ENCODE measurements around the gene RNH1. TPM values are rescaled to one million over a fixed set of nuclear protein-coding genes. Genes with fewer than 3 reads are reported as not detected.
A peak's percentile ranks its signal among the peaks of the same experiment; 100 is the strongest.

Gene RNH1
- 165 TPM for total RNA-seq

DNA sequence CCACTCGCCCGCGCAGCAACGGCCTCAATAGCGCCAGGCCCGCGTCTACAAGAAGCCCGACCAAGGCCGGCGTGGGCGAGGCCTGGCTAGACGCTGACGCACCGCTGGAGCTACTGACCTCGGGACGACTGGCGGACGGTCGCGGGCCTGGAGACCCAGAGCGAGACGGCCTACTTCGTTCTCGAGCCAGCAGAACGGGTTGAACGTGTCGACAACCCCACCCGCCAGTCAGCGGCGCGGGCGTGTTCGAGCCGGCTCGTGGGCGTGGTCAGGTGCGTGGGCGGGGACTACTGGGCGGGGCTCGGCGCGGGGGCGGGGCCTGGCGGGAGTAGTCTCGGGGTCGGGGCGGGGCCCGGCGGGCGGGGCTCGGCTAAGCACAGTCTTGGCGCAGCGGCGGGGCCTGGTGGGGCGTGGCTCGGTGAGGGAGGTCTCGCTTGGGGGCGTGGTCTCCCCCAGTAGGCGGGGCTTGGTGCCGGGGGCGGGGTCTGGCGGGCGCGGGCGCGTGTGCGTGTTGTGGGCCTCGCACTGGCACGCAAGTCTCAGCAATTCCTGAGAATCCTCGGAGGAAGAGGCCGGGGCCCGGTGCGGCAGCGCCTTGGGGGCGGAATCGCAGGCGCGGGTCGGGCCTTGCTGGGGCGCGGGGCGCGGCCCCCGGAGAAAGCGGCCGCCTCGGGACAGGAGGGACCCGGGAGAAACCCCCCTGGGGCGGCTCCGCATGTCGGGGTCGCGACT, at the start of gene RNH1:
Gene RNH1, minus strand, starts transcription at position 248 of the 732 bp plus-strand sequence. CDS start 5,080 bp downstream, outside the sequence.
- peak; percentile 87 to 96 (median 92) for DNase-seq (ENCODE audit: low read depth in 2 of 3, low spot score in 2 of 3)

DNA sequence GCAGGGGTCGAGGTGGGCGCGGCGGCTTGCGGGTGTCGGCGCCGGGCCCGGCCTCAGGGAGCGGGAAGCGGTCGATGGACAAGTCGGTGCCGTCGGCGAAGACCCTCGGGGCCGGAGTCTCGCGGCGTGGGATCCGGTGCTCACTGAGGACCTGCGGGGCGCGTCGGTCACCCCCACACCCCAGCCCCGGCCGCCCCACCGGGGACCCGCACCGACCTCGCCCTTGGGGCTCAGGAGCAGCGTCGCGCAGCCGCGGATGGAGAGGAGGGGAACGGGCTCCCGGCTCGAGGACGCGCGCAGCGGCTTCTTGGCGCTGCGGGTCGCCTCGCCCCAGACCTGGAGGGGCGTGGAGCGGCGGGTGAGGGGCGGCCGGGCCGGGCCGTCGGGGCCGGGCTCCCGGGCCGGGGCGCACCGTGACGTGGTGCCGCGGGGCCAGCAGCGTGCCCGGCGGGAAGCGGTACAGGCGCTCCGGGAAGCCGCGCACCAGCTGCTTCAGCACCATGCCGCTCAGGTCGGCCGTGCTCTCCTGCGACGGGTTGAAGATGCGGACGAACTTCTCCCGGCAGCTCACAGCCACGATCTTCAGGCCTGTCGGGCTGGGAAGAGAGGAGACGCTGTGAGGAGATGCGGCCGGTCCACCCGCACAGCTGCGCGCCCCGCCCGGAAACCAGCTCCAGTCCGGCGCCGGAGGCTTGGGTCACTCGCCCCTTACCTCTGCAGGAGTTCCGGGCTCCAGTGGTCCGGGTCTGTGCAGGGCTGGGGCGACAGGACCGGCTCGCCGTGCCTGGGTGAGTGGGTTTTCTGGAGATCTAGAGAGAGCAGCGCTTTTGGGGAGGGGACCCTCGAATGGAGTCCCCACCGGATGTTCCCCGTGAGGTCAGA, 49.0 kb upstream of the RNH1 start:
- no peak for DNase-seq (ENCODE audit: low read depth in 2 of 3, low spot score in 2 of 3)

DNA sequence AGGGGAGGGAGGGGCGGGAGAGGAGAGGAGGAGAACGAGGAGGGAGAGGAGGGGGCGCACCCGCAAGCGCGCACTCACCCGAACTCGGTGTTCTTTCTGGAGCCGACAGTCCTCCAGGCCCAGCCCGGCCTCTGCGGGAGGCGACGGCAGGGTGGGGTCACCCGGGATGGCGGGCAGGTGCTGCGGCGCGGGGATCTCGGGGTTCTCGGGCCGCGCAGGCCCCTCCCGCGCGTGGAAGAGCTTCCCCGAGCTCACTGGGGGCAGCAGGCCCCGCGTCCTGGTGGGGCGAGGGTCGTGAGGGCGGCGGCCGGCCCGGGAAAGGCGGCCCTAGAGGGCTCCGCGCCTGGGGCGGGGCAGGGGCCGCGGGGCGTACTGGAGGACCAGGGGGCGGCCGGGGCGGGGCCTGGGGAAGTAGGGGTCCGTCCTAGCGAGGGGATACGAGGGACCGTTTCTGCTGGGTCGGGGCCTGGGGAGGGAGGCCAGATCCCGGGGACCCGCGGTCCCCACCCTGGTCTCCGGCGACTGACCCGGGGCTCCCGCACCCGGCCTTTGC, 48.3 kb upstream of the RNH1 start:
- no peak for DNase-seq (ENCODE audit: low read depth in 2 of 3, low spot score in 2 of 3)

DNA sequence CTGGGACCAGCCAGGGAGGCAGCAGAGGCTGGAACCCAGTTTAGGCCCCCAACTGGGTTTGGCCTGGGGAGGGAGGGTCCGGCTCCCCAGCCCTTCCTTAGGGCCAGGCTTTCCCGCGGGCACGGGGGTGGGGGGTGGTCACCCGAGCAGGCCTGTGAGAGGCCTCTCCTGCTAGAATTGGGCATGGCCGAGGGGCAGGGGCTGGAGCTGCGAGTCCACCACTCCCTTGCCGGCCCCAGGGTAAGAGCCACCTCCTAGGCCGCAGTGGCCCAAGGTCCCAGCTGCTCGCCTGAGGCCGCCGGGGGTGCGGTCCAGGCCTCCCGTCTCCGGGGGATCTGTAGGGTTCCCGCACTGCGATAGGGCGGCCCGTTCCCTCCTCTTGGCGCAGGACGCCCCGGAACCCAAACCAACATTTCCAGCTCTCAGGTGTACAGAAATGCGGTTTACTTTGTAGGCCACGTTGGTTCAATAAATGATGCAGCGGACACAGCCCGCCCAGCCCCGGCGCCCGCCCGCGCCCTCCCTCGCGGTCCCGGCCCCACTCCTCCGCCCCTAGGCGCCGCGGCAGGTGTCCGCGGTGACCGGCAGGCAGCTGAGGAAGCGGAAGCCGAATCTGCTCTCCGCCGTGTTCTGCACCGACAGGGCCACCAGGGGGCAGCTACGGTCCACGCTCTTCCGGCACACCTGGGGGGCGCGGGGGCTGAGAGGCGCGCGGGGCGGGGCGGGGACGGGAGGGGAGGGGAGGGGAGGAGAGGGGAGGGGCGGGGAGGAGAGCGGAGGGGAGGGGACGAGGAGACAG, 47.6 kb upstream of the RNH1 start:
- peak in 2 of 3 donors; percentile 72 to 73 for DNase-seq (ENCODE audit: low read depth in 2 of 3, low spot score in 2 of 3)

DNA sequence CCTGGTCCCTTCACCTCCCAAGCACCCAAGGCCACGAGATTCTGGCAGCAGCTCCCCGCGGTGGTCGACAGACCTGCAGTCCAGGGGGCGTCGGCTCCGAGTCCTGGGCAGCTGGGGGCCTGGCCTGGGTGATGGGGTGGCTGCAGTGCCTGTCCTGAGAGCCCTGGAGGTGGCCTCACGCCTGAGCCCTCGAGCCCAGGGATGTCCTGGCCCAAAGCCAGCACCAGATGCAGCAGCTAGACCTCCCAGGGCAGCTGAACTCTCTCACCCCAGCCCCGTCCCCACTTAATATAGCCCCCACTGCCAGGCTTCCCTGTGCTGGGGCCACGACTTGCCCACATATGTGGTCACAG, 46.9 kb upstream of the RNH1 start:
- DNase-seq (ENCODE audit: low read depth in 2 of 3, low spot score in 2 of 3): no peak

DNA sequence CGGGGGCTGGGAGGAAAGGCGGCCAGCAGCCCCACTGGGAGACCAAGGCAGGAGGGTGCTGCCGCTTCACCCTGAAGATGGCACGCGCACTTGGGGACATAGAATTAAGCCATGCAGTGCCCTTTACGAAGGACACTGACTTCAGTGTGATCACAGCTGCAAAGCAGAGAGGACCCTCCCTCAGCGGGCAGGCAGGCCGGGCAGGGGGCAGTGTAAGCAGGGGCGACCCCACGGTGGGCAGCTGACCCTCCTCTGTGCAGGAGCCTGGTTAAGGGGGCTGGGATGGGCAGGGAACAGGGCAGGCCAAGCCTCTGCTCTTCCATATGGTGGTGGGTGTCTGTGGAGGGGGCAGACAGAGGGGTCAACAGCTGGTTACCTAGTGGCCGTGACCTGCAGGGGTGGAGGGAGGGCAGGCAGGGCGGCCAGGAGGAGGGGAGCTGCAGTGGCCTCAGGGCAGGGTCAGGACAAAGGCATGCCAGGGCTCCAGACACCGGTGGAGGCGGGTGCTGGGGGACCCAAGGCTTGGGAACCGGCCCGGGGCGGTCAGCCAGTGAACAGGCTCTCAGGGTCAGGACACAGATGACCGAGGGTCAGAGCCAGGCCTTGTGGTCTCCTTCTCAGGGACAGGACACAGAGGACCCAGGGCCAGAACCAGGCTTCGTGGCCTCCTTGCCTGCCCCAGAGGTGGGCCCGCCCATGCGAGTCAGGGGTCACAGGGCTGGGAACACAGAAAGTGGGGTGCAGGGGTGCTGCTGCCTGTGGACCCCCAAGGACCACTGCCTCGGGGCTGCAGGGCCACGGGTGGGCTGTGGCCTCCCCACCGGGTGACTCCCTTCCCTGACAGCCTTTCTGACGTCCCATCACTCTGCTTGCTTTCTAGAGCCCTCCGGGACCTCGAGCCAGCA, 46.3 kb upstream of the RNH1 start:
- no peak for DNase-seq (ENCODE audit: low read depth in 2 of 3, low spot score in 2 of 3)

DNA sequence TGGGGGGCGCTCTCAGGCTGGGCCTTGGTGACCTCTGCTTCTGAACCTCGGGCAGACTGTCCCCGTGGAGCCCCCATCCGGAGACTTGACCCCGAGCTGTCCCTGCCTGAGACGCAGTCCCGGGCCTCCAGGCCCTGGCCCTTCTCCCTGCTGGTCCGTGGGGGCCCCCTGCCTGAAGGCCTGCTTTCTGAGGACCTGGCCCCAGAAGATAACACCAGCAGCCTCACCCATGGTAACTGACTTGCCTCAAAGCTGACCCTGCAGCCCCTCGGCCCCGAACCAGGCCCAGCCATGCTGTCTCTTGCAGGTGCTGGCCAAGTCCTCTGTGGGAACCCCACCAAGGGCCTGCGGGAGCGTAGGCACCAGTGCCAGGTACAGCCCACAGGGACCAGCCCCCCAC, 44.6 kb upstream of the RNH1 start:
- DNase-seq (ENCODE audit: low read depth in 2 of 3, low spot score in 2 of 3): no peak

DNA sequence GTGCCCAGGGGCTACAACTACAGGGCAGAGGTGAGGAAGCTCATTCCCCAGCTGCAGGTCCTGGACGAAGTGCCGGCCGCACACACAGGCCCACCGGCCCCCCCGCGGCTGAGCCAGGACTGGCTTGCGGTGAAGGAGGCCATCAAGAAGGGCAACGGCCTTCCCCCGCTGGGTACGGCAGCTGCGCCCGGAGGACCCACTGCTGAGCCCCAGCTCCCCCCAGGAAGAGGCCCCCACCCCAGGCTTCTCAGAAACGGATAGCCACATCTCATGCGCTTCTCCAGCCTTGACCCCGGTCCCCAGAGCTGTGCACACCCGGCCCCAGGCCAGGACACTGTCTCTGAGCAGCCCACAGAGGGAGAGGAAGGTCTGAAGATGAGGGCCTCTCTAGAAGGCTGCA, 44.1 kb upstream of the RNH1 start:
- DNase-seq (ENCODE audit: low read depth in 2 of 3, low spot score in 2 of 3): no peak

DNA sequence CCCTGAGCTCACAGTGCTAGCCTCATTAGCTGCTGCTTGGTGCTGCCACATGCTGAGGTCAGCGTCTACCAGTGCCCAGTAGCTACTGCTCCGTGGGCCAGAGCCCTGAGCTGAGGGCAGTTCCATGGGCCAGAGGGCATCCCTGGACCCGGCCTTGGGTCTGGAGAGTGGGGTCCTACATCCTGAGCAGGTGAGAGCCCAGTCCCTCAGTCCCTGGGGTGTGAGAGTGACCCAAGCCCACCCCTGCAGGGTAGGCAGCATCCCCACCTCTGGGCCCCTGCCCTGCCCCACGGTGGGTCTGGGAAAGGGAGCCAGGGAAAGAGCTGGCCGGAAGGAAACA, 43.7 kb upstream of the RNH1 start:
- DNase-seq (ENCODE audit: low read depth in 2 of 3, low spot score in 2 of 3): no peak

DNA sequence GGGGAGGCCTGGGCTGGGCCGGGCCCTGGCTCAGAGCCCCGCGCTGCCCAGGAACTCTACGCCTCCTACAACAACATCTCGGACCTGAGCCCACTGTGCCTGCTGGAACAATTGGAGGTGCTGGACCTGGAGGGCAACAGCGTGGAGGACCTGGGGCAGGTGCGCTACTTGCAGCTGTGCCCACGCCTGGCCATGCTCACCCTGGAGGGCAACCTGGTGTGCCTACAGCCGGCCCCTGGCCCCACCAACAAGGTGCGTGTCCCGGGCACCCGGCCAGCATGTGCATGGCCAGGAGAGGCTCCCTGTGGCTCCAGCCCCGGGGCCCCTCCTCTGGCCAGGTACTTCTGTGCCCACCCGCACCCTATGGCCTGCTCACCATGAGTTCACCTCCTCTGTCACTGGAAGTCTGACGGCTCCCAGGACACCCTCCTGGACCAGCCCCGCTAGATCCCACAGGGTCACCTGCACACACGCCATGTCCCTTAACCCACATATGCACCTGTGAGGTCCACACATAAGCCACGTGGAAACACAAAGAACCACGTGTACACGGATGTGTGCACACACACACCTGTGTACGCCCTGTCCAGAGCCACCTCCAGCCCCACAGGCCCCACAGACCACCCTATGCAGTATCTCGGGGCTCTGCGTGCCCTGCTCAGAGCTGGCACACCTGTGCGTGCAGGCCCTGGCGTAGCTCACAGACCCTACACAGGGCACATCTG, 43.1 kb upstream of the RNH1 start:
- DNase-seq (ENCODE audit: low read depth in 2 of 3, low spot score in 2 of 3): no peak

DNA sequence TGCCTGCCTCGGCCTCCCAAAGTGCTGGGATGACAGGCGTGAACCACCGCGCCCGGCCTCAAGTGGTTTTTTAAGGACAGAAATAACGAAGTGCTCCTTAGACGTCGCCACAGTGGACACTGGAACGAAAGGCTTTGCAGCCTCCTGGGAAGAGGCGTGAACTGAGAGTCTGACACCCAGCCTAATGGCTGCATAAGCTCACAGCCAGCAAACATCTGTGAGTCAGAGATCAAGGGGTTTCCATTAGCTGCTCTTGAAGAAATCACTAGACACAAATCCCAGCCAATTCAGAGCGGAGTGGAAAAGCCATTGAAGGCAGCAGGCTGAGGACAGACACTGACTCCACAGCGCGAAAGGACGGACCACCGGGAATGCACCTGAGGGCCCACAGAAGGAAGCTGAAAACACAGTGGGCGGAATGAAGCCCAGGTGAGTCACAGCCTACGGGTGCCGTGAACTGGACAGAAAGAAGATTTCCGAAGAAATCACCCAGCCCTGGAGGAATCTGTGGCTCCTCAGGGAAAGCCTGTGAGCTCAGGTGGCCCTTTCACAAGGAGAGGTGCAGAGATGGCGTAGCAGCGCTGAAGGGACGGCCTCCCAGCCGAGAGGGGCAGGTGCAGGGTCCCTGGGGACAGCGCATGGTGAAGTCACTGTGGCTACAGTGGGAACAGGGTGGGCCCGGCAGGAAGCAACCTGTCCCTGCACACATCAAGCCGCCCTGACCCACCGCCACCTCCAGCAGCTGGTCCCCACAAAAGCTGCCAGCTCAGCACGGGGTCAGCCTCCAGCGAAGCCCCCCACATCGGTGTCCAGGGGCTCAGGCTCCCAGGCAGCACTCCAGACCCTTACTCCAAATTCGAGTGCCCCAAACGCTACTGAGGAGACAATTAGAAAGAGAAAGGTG, 41.9 kb upstream of the RNH1 start:
- no peak for DNase-seq (ENCODE audit: low read depth in 2 of 3, low spot score in 2 of 3)

DNA sequence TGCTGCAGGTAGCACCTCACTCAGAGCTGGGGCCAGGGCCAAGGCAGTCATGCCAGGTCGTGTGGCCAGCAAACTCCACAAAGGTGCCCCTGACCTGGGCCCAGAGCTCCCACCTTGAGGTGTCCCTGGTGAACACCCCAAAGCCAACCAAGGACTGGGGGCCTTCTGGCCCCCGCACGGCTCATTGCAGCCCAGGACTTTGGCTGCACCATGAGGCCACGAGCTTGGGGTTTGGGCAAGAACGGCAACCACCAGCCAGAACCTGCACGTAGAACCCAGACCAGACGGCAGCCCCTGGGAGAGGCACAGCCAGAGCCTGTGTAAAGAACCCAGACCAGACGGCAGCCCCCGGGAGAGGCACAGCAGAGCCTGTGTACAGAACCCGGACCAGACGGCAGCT, 38.1 kb upstream of the RNH1 start:
- no peak for DNase-seq (ENCODE audit: low read depth in 2 of 3, low spot score in 2 of 3)

DNA sequence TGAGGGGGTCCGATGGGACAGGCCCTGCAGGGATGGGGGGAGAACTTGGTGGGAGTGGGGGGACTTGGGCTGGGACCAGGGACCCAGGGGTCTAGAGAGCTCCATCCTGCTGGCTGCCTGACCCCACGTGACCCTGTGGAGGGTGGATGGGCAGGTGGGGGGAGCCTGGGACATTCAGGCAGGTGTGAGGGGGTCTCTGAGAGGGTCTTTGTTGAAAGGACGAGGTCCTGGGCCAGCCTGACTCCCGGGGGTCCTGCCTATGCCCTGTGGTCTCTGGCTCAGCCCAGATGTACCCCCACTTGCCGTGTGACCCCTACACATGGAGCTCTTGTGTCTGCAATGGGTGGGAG, 37.8 kb upstream of the RNH1 start:
- DNase-seq (ENCODE audit: low read depth in 2 of 3, low spot score in 2 of 3): no peak

DNA sequence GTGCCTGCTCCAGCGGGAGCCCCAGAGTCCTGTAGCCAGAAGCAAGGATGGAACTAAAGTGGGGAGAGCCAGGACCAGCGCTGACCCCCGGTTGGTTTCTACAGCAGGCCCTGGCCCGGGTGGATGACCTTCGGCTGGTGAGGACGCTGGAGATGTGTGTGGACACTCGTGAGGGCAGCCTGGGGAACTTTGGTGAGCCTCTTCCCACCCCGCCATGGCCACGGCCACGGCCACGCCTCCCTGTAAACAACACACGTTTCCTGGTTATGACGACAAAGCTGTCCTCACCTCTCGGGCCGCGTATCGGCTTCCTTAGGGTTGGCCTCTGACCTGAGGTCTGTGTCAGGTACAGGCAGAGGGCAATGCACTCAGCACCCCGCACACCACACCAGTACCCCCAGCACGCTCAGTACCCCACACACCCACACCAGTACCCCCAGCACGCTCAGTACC, 34.4 kb upstream of the RNH1 start:
- DNase-seq (ENCODE audit: low read depth in 2 of 3, low spot score in 2 of 3): no peak

DNA sequence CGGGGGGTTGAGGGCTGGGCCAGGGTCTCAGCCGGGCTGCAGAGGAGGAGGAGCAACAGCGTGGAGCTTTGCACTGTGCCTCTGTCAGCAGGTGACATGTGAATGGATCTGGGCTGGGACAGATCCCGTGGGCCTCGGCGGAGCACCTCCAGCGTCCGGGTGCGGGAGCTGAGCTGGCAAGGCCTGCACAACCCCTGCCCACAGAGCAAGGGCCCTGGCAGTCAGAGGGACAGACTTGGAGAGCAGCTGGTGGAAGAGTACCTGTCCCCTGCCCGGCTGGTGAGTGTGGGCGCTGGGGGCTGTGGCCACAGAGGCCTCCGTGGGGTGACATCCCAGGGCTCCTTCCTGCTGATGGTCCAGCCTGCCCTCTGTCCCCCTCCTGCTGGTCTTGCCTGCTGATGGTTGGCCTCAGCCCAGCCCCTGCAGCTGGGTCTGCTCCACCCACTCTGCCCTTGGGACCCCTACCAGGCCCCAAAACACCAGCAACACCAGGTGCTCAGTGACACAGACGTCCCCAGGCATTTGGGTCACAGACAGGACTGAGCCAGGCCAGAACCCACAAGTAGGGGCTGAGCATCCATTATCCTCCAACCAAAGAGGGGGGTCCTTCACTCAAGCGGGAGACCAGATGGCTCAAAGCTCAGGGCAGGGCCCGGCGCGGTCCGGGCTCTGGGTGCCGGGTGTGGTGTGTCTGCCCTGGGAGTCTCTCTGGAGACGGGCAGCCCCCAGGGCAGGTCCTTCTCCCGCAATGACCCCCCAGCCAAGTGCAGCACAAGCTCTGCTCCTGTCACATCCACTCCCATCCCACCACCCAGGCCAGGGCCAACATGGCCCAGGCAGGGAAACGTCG, 33.8 kb upstream of the RNH1 start:
- DNase-seq (ENCODE audit: low read depth in 2 of 3, low spot score in 2 of 3): no peak

DNA sequence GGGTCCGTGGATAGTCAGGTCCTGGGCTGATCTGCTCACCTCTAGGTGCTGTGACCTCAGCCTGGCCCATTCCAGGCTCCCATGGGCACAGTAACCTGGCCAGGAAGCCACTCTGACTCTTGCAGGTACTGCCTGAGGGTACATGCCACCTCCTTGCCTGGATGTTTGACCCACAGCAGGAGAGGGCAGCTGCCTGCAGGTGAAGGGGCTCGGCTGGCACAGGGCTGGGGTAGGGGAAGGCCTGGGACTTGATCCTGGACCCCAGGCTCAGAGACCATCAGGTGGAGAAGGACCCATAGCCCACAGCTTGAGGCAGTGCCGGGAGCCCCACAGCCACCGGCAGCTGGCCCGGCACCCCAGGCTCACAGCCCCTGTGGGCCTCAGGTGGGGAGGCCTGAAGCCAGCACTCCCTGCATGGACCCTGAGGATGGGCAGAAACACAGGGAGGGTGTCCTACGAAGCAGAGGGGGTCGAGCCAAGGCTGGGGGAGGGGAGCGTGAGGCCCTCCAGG, 33.0 kb upstream of the RNH1 start:
- no peak for DNase-seq (ENCODE audit: low read depth in 2 of 3, low spot score in 2 of 3)

DNA sequence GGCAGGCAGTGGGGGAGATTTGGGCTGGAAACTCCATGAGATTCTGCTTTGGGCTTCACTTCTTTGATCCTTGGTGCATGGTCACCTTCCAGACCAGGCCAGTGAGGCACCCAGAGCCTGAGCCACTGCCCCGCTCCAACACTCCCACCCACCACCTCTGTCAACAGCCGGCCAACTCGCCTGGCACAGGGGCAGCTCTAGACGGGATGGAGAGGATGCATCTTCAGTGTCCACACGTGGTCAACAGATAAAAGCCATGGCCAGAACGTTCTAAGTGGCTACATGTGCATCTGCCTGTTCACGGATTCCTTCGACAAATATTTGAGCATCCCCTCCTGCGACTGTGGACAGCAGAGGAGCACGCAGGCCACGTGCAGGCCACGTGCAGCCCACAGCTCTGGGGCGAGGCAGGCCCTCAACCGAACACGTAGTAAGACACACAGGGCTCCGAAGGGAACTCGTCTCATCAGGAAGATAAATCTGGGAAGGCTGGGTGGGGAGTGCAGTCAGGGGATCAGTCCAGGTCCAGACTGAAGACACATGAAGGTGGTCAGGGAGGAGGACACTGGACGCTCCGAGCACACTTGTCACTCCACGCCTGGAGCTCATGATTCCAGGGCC, 31.5 kb upstream of the RNH1 start:
- DNase-seq (ENCODE audit: low read depth in 2 of 3, low spot score in 2 of 3): no peak
